Measurements from ENCODE around the gene XRCC3.
"Not testable (repeated sequence)": the region's sequence is repeated elsewhere in the genome, so short reads cannot be mapped to it uniquely, and the experiment has no call there.

XRCC3 gene

DNA sequence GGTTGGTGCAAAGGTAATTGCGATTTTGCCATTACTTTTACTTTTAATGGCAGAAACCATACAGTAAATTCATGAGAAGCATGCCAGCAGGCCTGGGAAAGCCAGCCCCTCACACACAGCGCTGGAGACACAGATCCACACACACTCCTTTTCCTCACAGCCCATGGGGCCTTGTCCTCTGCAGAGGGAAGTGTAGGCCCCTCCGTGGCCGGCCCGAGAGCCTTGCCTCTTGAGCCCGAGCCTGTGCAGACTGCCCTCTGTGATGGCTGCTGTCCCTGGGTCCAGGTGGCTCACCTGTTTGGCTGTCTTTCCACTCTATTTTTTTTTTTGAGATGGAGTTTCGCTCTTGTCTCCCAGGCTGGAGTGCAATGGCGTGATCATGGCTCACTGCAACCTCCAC, 39.3 kb downstream of the XRCC3 start:
- in situ Hi-C loops (cut with HindIII; ENCODE audit: low sequenced_read_pairs): loop anchor here (5.0 kb wide), 2 partner anchors 41 to 84 kb away; partner anchors contain the start of genes XRCC3 and ZFYVE21

DNA sequence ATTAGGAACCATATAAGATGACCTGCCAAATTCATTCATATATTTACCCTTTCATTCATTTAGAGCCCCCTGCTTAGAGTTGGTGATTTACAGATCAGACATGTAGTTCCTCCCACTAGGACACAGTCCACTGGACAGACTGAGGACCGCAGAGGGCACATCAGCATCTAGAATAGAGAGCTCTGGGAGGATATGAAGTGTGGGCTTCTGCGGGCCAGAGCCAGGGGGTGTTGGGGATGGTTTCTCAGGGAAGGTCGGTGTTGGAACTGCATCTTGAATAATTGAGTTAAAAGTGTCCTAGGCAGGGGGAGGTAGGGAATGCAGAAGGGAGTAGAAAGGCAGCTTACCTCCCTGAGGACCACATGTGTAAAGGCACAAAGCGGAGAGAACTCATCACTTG, 43.3 kb downstream of the XRCC3 start:
- in situ Hi-C loops (cut with HindIII; ENCODE audit: low sequenced_read_pairs): no loop called here

DNA sequence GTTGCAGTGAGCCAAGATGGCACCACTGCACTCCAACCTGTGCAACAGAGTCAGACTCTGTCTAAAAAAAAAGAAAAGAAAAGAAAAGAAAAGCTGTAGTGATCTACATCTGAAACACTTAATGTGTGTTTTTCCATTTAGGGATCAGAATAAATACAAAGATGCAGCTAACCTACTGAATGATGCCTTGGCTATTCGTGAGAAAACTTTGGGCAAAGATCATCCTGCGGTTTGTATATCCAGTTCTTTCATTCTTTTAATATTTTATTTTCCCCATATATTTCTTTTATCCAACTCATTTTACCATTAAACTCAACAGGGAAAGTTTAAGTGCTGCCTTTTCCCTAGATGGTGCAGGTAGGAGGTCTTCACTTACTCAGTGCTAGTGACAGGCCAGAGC, 45.9 kb downstream of the XRCC3 start:
- in situ Hi-C loops (cut with HindIII; ENCODE audit: low sequenced_read_pairs): loop anchor here (5.0 kb wide), 1 partner anchor 37 kb away; no protein-coding TSS in a partner anchor

DNA sequence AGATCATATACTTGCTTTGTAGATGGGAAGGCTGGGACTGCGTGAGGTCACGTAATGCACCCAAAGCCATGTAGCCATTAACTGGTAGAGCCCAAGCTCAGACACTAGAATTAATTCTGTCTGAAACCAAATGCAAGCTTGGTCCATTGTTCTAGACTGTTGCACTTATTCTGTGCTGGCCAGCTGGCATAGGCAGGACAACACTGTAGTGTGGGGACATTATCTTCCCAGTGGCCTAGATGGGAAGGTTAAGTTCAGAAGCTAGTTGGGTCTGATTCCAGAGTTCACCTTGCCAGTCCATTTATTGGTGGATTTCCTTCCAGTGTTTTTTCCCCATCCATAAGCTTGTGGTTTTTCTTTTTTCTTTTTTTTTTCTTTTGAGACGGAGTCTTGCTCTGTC, 47.1 kb downstream of the XRCC3 start:
- in situ Hi-C loops (cut with HindIII; ENCODE audit: low sequenced_read_pairs): loop anchor here (5.0 kb wide), 1 partner anchor 36 kb away; no protein-coding TSS in a partner anchor

DNA sequence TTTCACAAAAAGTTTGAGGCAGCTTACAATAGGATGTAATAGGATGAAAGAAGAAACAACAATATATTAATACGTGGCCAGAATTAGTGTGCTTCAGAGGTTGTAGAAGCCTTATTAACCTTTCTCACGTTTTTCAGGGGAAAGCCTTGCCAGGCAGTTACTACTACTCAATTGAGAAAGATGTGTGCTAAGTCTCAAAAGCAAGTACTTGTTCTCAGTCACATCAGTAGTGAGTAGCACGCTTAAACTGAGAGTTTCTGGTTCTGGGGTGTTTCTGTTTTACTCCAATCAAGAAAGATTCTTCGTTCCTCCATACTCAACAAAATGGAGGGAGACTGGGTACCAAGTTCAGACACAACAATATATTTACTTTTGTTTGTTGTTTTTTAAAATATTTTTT, 47.6 kb downstream of the XRCC3 start:
- in situ Hi-C loops (cut with HindIII; ENCODE audit: low sequenced_read_pairs): loop anchor here (5.0 kb wide), 1 partner anchor 35 kb away; no protein-coding TSS in a partner anchor

DNA sequence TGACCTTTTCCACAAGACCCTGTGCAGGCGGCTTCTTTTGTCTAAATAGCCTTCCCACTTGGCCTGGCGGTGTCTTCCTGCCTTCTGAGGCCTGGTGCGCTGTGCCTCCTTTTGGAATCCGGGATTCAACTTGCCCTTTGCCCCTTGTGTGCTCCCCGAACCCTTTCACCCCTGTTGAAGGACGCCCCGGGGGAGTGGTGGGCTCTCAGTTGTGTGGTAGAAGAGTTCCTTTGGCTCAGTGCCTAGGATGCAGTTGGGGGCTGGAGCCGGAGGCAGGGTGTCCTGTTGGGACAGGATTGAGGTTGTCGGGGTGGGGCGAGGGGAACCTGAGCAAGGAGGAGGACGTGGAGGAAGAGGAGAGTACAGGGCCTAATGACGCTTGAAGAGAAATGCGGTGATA, 51.7 kb downstream of the XRCC3 start:
- in situ Hi-C loops (cut with HindIII; ENCODE audit: low sequenced_read_pairs): no loop called here

DNA sequence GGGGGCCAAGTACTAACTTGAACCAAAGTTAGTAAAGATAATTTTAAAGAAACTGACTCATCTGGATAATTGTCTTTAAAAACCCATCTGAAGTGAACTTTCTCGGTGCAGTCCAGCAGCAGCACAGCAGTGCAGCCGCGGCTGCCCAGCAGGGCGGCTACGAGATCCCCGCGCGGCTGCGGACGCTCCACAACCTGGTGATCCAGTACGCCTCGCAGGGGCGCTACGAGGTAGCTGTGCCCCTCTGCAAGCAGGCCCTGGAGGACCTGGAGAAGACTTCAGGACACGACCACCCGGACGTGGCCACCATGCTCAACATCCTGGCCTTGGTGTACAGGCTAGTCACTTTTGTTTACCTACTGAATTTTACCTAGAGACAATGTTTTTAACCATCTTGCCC, 52.7 kb downstream of the XRCC3 start:
- in situ Hi-C loops (cut with HindIII; ENCODE audit: low sequenced_read_pairs): no loop called here

DNA sequence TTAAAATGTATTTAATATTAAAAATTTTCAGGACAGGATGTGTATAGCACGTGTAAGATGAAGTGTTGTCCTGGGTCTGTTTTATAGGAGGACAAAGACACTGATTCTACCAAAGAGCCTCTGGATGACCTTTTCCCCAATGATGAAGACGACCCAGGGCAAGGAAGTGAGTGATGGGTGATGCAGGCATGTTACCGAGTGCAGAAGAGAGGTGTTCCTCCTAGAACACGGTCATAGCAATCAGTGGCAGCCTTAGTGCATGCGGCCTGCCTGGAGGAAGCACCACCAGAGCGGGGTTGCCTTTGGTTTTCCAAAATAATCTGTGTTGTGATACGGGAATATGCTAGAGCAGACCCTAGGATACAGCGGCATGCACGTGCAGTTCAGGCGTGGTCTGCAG, 53.2 kb downstream of the XRCC3 start:
- in situ Hi-C loops (cut with HindIII; ENCODE audit: low sequenced_read_pairs): no loop called here

DNA sequence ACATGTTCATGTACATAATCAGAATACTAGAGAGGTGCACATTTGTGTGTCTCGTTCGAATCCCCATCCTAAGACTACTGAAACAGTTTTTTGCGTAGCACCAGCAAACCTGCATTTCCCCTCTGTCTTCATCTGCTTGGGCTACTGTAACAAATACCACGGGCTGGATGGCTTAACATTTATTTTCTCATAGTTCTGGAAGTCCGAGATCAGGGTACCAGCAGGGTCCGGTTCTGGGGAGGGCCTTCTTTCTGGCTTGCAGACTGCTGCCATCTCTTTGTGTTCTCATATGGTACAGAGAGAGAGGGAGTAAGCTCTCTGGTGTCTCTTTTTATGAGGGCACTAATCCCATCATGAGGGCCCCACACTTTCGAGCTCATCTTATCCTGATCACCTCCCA, 55.6 kb downstream of the XRCC3 start:
- in situ Hi-C loops (cut with HindIII; ENCODE audit: low sequenced_read_pairs): no loop called here

DNA sequence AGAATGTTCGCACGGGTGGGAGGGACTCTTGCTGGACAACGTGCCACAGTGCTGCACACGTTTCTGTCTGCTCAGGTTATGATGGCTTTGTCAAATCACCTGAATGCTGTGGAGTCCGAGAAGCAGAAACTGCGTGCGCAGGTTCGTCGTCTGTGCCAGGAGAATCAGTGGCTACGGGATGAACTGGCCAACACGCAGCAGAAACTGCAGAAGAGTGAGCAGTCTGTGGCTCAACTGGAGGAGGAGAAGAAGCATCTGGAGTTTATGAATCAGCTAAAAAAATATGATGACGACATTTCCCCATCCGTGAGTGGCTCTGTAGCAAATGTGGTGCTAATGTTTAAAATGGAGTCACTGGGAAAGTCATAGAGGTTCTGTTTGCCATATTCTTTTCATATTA, 57.8 kb downstream of the XRCC3 start:
- in situ Hi-C loops (cut with HindIII; ENCODE audit: low sequenced_read_pairs): no loop called here

DNA sequence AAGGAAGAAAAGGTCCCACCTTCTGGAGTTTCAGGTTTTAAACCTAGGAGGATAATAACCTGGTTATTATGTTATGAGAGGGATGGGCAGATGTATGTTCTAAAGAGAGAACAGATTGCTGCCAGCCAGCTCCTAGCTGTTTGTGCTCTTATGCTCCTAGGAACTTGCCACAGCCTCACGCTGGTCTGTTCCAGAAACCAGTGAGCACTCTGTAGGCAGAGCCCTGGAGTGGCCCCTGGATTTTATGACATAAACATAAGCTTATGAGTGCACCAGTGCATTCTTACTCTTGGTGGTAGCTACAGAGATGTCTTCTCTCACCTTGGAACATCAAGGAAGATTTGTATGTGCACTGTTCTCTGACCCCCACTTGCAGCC, 58.5 kb downstream of the XRCC3 start:
- in situ Hi-C loops (cut with HindIII; ENCODE audit: low sequenced_read_pairs): no loop called here

DNA sequence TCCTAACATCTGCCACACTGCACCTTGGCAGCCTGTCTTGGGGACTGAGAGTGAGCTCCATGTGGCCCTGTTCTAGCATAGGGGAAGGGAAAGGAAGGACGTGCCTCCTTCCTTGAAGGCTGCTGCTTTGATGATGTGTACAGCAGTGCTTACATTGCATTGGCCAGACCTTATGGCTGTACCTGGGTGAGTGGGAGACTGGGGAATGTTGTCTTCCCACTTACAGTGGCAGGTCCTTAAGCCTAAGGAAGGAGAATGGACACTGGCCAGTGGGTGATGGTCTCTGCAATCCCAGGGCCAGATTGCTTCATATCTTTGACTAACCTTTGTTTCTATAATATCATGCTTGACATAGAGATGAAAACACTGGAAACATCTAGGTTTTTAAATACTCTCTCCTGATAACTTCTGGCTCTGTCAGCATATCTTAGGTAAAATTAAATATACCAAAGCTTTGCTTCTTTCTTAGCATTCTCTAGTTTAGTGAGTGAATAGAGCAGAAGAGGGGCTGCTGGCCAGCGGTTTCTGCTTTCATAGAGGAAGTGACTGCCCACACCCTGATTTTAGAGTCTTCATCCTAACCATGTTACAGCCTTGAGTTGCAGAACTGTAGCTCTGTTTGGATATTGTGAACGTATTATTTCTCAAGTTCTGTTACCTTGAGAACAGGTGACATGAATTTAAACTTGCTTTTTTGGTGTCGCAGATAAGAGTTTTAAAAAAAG, 59.1 kb downstream of the XRCC3 start:
- in situ Hi-C loops (cut with HindIII; ENCODE audit: low sequenced_read_pairs): no loop called here

DNA sequence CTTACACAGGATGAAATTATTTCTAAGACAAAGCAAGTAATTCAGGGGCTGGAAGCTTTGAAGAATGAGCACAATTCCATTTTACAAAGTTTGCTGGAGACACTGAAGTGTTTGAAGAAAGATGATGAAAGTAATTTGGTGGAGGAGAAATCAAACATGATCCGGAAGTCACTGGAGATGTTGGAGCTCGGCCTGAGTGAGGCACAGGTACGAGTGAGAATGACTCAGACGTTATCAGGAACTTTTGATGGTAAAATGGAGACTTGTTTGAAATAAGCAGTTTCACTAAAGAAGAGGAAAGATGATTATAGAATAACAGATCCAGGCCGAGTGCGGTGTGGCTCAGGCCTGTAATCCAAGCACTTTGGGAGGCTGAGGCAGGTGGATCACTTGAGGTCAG, 60.6 kb downstream of the XRCC3 start:
- in situ Hi-C loops (cut with HindIII; ENCODE audit: low sequenced_read_pairs): no loop called here

DNA sequence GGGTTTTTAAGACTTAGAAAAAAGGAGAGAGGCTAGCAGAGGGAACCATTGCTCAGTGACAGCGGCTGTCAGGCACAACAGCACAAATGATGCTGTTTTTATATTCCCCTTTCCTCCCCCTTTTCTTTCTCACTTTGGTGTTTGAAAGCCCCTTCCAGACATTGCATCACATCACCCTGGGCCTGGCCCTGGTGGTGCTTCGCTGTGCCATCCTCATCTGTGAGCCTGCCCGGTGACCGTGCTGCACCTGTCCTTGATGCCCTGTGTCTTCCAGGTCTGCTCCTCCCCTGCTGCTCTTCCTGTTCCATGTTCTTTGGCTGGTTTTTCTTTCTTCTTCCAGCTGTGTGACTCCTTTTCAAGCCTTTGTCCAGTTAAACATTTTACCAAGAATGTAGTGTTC, 61.4 kb downstream of the XRCC3 start:
- in situ Hi-C loops (cut with HindIII; ENCODE audit: low sequenced_read_pairs): no loop called here

DNA sequence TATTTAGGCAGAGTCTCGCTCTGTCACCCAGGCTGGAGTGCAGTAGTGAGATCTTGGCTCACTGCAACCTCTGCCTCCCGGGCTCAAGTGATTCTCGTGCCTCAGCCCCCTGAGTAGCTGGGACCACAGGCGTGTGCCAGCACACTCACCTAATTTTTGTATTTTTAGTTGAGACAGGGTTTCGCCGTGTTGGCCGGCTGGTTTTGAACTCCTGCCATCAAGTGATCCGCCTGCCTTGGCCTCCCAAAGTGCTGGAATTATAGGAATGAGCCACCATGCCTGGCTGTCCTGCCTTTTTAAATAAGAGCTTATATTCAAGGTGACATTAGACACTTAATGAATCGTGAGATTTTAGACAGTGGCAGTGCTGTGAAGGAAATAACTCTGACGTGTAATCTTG, 61.9 kb downstream of the XRCC3 start:
- in situ Hi-C loops (cut with HindIII; ENCODE audit: low sequenced_read_pairs): not testable (repeated sequence)

DNA sequence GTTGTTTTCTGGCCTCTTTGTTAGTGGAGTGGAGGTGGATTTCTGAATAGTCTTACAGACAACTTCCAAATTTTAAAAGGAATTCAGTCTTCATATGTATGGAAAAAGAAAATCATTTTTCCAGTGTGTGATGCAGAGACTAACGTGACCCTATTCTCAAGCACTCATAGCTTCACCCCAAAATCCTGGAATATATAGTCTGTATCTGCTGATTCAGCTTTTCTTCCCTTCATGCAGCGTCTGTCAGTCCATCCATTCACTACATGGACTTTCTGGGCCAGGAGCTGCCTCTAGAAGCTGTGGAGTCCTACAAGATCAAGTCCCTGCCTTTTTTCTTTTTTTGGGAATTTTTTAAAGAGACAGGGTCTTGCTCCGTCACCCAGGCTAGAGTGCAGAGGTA, 62.4 kb downstream of the XRCC3 start:
- in situ Hi-C loops (cut with HindIII; ENCODE audit: low sequenced_read_pairs): no loop called here

DNA sequence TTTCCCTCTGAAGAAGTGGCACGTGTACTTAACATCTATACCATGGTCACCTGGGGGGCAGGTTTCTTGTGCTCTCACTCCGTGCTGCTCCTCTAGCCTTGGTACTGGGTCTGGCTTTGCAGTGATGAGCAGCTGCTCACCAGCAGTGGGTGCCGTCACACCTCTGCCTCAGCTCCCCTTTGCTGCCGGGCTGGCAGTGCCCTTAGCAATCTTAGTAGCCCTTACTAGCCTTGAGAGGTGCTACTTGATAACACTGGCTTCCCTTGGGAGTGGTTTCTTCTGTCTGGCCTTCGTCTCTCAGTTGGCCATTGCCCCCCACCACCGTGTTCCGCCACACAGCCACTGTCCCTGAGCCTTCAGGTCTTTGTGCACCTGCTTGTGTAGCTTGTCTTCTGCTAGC, 63.7 kb downstream of the XRCC3 start:
- in situ Hi-C loops (cut with HindIII; ENCODE audit: low sequenced_read_pairs): no loop called here

DNA sequence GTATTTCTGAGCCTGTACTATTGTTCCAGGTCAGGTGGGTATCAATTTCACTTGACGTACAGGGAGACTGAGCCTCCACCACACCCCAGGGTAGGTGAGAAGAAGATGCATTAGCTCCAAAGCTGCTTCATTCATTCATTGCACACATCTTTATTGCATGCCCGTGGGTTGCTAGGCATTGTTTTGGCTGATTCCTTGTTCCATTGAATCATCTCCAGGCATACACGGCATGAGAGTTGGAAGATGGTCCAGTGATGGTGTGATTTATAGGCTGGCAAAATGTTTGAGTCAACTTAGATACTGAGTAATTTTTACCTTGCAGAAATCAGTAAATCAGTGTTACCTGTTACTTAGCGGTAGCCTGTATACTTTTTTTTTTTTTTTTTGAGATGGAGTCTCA, 65.0 kb downstream of the XRCC3 start:
- in situ Hi-C loops (cut with HindIII; ENCODE audit: low sequenced_read_pairs): no loop called here

DNA sequence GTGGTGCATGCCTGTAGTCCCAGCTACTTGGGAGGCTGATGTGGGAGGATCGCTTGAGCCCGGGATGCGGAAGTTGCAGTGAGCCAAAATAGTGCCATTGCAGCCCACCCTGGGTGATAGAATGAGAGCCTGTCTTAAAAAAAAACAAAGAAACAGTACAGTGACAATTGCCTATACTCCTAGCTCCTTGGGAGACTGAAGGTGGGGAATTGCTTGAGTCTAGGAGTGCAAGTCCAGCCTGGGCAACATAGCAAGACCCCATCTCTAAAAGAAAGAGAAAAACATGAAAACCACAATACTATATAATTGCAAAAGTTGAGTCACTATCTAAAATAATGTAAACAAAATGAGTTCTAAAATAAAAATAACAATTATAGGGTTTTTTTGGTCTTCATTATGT, 66.2 kb downstream of the XRCC3 start:
- in situ Hi-C loops (cut with HindIII; ENCODE audit: low sequenced_read_pairs): no loop called here
